Transverse colon (tissue), 4 donors: ENCODE data around the gene FAM9C. TPM values are rescaled to one million over a fixed set of nuclear protein-coding genes. Genes with fewer than 3 reads are reported as not detected.

Experiments
- DNase-seq: peaks from one replicate; pipeline ENCODE4 v3.0.0-alpha.2; 2019
- H3K27ac ChIP-seq, 4 donors: fragments of 200-600 bp; sonication (generic); 2 replicates each; pipeline ENCODE4 v1.5.1; 2016 to 2018; ENCODE audit warnings: inconsistent platforms in 4 of 4
- H3K27me3 ChIP-seq: fragments of 200-600 bp; sonication (generic); 2 replicates; pipeline ENCODE4 v1.5.1; 2017; ENCODE audit warnings: inconsistent platforms
- H3K36me3 ChIP-seq, 4 donors: fragments of 200-600 bp; sonication (generic); 2 replicates each; pipeline ENCODE4 v1.5.1; 2017 to 2019; ENCODE audit warnings: inconsistent platforms in 4 of 4
- H3K4me1 ChIP-seq, 4 donors: fragments of 200-600 bp; sonication (generic); 2 replicates each; pipeline ENCODE4 v1.5.1; 2017 to 2020; ENCODE audit warnings: inconsistent platforms in 4 of 4
- H3K4me3 ChIP-seq, 4 donors: fragments of 200-600 bp; sonication (generic); 1 replicate in 1 of 4; 2 replicates in 3 of 4; pipeline versions ENCODE4 v1.5.1 to v1.6.1; 2017 to 2019; ENCODE audit warnings: inconsistent platforms in 4 of 4
- H3K9me3 ChIP-seq, 2 donors: fragments of 200-600 bp; sonication (generic); 2 replicates each; pipeline ENCODE4 v1.5.1; 2017 to 2019; ENCODE audit warnings: inconsistent platforms in 2 of 2
- EP300 ChIP-seq: sonication (generic); formaldehyde crosslinking; IDR thresholded peaks from one replicate; pipeline ENCODE4 v1.6.1; 2017; ENCODE audit warnings: antibody characterized with exemption, low read depth
- POLR2A ChIP-seq: fragments of 450-650 bp; IDR thresholded peaks from one replicate; pipeline ENCODE4 v1.6.1; 2016; ENCODE audit warnings: antibody characterized with exemption, mild to moderate bottlenecking, moderate library complexity
- POLR2AphosphoS5 ChIP-seq, 3 donors: sonication (generic); formaldehyde crosslinking; IDR thresholded peaks; one replicate each; pipeline ENCODE4 v1.6.1; 2016; ENCODE audit warnings: antibody characterized with exemption in 3 of 3
- WGBS, 2 donors: methylation state at CpG; one replicate each; pipeline ENCODE4 v1.1.5; 2018; ENCODE audit warnings: low coverage in 1 of 2; 5-methylcytosine and 5-hydroxymethylcytosine counted together
- in situ Hi-C, 4 donors: fragments of 200-750 bp; cut with MboI; loops; one replicate each; pipeline versions ENCODE4 v1.15.0 to v1.15.1; 2017; ENCODE audit warnings: low sequenced_read_pairs in 3 of 4, low pct_ligation_motif_present in 1 of 4, low pct_unique_long_range_greater_than_20kb in 1 of 4
- intact Hi-C: fragments of 100-400 bp; cut with DNase I; formaldehyde crosslinking; loops from one replicate; pipeline ENCODE4 v1.15.1; 2023; ENCODE audit warnings: low total_unique reads
- total RNA-seq, 4 donors: library from RNA; depleted of rRNA; stranded (reverse); fragments of >200 nt; gene quantifications; one replicate each; pipeline ENCODE4 v1.1.0, GENCODE V29; 2016
- TF ChIP-seq, protein P1 (sequence below), 5 experiments: fragments of 200-600 bp in 3 of 5; fragments of 450-650 bp in 2 of 5; sonication (generic) in 3 of 5; IDR thresholded peaks; 1 replicate in 2 of 5; 2 replicates in 3 of 5; pipeline ENCODE4 v1.5.1; 2016 to 2017; ENCODE audit warnings: antibody characterized with exemption in 5 of 5, inconsistent platforms in 3 of 5, mild to moderate bottlenecking in 2 of 5, moderate library complexity in 1 of 5

FAM9C gene
- total RNA-seq, 4 donors from 2014 or later = 0.14 to 0.64 TPM; not detected in 2

DNA sequence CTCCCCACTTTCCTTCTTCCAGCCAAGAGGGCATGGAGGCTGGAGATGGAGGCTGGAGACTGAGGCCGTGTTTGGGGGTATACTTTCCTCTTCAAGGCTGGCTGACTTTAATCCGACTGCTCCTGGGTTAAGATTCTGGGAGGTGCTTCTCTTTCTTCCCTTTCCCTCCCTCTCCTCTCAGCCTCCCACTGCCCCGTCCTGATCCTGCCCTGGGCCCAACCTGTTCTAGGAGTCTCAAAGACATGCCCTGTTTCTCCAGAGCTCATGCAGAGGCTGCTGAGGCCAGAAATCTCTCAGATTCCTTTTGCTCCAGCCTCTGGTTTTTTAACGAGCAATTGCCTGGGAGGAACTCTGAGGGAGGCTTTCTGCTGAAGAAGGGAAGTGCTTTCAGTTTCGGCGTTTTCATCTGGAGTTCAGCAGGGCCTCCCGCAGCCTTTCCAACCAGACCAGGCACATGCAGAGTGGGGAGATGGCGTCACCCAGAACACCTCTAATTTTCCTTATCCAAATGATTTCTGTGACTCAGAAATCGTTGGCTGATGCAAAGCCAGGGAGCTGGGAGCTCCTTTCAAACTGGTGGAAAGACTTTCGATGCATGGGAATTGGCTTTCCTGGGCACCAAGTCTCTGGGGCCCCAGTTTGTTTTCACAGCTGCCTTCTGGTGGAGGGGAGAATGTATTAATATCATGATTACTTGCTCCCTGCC is 34.5 kb upstream of the FAM9C start:
- intact Hi-C loops (no loop called here), in situ Hi-C loops (loop anchor here in 2 of 4 donors (25.0 kb wide), 2 partner anchors 92 to 408 kb away; partner anchors contain the start of gene TMSB4X (in 2 of the 2))
- Histone ChIP-seq H3K27ac (peak overlapping the region; percentile 81 to 86 (median 84)), H3K4me3 (peak overlapping the region in 1 of 4 donors; percentile 26), H3K9me3 (no peaks in the 10 kb centered on the region), H3K27me3 (no peaks in the 10 kb centered on the region), H3K36me3 (no peaks in the 10 kb centered on the region), H3K4me1 (peaks cover 0 to 66% (median 21%) of the 10 kb centered on the region in 4 donors)
- peak; percentile 41 for DNase-seq
- WGBS, 2 donors = 20 to 40% methylated on average over 1 to 10 of the region's 10 CpGs
- TF ChIP-seq, protein P1, sequence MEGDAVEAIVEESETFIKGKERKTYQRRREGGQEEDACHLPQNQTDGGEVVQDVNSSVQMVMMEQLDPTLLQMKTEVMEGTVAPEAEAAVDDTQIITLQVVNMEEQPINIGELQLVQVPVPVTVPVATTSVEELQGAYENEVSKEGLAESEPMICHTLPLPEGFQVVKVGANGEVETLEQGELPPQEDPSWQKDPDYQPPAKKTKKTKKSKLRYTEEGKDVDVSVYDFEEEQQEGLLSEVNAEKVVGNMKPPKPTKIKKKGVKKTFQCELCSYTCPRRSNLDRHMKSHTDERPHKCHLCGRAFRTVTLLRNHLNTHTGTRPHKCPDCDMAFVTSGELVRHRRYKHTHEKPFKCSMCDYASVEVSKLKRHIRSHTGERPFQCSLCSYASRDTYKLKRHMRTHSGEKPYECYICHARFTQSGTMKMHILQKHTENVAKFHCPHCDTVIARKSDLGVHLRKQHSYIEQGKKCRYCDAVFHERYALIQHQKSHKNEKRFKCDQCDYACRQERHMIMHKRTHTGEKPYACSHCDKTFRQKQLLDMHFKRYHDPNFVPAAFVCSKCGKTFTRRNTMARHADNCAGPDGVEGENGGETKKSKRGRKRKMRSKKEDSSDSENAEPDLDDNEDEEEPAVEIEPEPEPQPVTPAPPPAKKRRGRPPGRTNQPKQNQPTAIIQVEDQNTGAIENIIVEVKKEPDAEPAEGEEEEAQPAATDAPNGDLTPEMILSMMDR (IDR thresholded peaks at IDR 0.05) = no peak
- TF ChIP-seq POLR2A = no peak
- TF ChIP-seq POLR2AphosphoS5 (IDR thresholded peaks at IDR 0.05) = peak in 1 of 3 donors; percentile 34

DNA sequence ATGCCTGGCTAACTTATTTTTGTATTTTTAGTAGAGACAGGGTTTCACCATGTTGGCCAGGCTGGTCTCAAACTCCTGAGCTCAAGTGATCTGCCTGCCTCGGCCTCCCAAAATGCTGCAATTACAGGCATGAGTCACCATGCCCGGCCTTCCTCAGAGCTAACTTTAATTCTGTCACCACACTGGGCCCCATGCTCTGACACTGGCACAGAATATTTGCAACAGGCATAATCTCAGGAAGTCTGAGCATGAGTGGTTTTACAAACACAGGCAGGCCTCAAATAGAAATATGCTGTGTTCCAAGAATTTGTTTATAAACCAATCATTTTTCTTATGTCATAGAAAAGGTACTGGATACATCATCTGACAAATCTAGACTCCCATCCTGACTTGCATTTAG is 32.7 kb upstream of the FAM9C start:
- Histone ChIP-seq H3K4me3 (no peak overlapping the region), H3K27ac (peak overlapping the region in 3 of 4 donors; percentile 10 to 40 (median 35)), H3K36me3 (no peaks in the 10 kb centered on the region), H3K27me3 (no peaks in the 10 kb centered on the region), H3K9me3 (no peaks in the 10 kb centered on the region), H3K4me1 (peaks cover 0 to 59% (median 19%) of the 10 kb centered on the region in 4 donors)
- intact Hi-C loops = no loop called here
- in situ Hi-C loops = loop anchor here in 2 of 4 donors (25.0 kb wide), 2 partner anchors 90 to 410 kb away; partner anchors contain the start of gene TMSB4X (in 2 of the 2)
- no peak for TF ChIP-seq POLR2AphosphoS5 (IDR thresholded peaks at IDR 0.05)
- no peak for TF ChIP-seq EP300
- no peak for TF ChIP-seq POLR2A
- TF ChIP-seq, protein P1 (IDR thresholded peaks at IDR 0.05) = no peak
- 57% methylated on average over 2 of the region's 2 CpGs; no CpG with 5 or more reads in 1 of the 2 donors for WGBS, 2 donors
- no peak for DNase-seq

DNA sequence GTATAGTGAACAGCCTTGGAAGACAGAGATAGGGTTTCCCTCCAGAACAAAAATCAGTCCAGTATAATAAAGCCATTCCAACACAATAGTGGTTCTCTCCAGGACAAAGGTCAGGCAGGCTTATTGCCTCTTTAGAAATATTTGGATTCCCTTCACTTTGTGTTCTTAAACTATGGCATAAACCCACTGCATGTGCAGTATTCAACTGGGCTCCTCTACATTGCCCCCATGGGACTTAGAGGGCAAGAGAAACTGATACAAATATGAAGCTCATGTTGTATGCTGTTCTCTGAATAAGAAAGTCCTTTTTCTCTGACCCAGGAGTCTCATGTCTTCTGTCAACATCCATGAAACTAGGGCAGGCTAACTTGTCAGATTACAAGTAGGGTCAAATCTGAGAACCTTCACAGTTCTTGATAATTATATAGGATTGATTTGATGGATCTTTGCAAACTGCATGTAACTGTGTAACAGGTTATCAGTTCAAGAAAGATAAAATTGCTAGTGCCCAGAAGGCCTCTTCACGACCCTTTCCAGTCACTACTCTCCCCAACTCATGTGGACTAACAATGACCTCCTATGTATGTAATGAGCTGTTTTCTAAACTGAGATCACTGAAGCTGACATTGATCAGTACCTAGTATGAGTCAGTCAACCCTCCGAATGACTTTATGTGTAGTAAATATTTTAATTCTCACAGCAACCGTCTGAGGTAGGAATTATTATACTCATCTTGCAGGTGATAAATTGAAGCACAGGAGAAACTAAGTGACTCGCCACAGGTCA is 31.9 kb upstream of the FAM9C start:
- Histone ChIP-seq H3K4me1 (peaks cover 0 to 53% (median 17%) of the 10 kb centered on the region in 4 donors), H3K4me3 (no peak overlapping the region), H3K9me3 (no peaks in the 10 kb centered on the region), H3K27me3 (no peaks in the 10 kb centered on the region), H3K36me3 (no peaks in the 10 kb centered on the region), H3K27ac (peak overlapping the region; percentile 10 to 47 (median 36))
- in situ Hi-C loops (loop anchor here in 2 of 4 donors (25.0 kb wide), 2 partner anchors 89 to 411 kb away; partner anchors contain the start of gene TMSB4X (in 2 of the 2)), intact Hi-C loops (no loop called here)
- DNase-seq = no peak
- TF ChIP-seq POLR2A (no peak), POLR2AphosphoS5 (IDR thresholded peaks at IDR 0.05) (no peak), EP300 (no peak)
- TF ChIP-seq, protein P1 (IDR thresholded peaks at IDR 0.05) = no peak
- WGBS, 2 donors = 70% methylated on average over 4 of the region's 4 CpGs; no CpG with 5 or more reads in 1 of the 2 donors
